Liver (tissue), 3 donors: ENCODE data around the gene SPAG4.

Experiments used
- EGR1 ChIP-seq, 2 donors: IDR thresholded peaks; 2 replicates each; pipeline ENCODE4 v1.6.1; 2016 to 2018; ENCODE audit warnings: antibody characterized with exemption in 2 of 2, low read depth in 2 of 2
- FOXA1 ChIP-seq: IDR thresholded peaks from 2 replicates; pipeline ENCODE4 v1.6.1; 2016; ENCODE audit warnings: antibody characterized with exemption
- GABPA ChIP-seq, 2 donors: IDR thresholded peaks in 1 of 2; conservative IDR thresholded peaks in 1 of 2; 2 replicates each; pipeline ENCODE4 v1.6.1; 2016; ENCODE audit warnings: antibody characterized with exemption in 2 of 2, mild to moderate bottlenecking in 1 of 2, moderate library complexity in 1 of 2
- YY1 ChIP-seq: IDR thresholded peaks from 2 replicates; pipeline ENCODE4 v1.6.1; 2016; ENCODE audit warnings: antibody characterized with exemption, mild to moderate bottlenecking
- TF ChIP-seq, protein P1 (sequence below): fragments of 150-350 bp; IDR thresholded peaks from 2 replicates; pipeline ENCODE4 v1.5.1; 2017; ENCODE audit warnings: improper control_type of control experiment, low read depth, low read length; ENCODE audit not compliant: missing input control
- donor health status: healthy.
- donor health status: healthy.

DNA sequence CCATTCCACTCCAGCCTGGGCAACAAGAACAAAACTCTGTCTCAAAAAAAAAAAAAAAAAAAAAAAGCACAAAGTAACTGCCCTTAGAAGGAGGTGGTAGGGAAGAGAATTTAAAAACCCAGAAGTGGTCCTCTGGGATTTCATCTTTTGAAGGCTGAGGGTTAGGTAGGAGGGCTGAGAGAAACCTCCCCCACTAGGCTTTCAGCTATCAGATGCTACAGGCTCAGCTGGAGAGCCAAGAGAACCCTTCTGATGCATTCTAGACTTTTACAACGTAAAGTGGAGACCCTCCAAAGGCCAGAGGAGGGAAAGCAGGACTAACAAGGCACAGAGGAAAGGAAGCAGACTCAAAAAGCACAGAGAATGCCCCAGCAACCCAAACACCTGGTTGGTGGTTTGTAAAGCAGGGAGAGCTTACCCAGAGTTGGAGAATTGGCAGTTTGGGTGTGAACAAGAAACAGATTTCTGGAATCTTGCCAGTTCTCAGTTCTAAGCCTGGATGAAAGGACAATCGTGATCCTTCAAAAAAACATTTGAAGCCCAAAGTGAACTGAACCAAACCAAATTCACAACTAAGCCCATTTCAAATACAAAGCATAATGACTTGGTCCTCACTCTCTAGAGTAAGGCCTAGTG lies 23.2 kb upstream of the SPAG4 start:
- TF ChIP-seq, protein P1, sequence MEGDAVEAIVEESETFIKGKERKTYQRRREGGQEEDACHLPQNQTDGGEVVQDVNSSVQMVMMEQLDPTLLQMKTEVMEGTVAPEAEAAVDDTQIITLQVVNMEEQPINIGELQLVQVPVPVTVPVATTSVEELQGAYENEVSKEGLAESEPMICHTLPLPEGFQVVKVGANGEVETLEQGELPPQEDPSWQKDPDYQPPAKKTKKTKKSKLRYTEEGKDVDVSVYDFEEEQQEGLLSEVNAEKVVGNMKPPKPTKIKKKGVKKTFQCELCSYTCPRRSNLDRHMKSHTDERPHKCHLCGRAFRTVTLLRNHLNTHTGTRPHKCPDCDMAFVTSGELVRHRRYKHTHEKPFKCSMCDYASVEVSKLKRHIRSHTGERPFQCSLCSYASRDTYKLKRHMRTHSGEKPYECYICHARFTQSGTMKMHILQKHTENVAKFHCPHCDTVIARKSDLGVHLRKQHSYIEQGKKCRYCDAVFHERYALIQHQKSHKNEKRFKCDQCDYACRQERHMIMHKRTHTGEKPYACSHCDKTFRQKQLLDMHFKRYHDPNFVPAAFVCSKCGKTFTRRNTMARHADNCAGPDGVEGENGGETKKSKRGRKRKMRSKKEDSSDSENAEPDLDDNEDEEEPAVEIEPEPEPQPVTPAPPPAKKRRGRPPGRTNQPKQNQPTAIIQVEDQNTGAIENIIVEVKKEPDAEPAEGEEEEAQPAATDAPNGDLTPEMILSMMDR: no peak
- TF ChIP-seq FOXA1 (no peak), YY1 (no peak), EGR1 (IDR thresholded peaks at IDR 0.05; ENCODE audit: low read depth in 2 of 2) (no peak), GABPA (IDR thresholded peaks at IDR 0.05 in 1 of 2, conservative IDR thresholded peaks at IDR 0.05 in 1 of 2) (no peak)
